HL-60/S4 (cell line): Measurements from ENCODE around the gene SLC8A1.

Experiments
- in situ Hi-C: fragments of 300-500 bp; cut with MboI; formaldehyde crosslinking; loops from 2 replicates; pipeline ENCODE4 v1.14.3; 2022; ENCODE audit warnings: low sequenced_read_pairs

The SLC8A1 gene

DNA sequence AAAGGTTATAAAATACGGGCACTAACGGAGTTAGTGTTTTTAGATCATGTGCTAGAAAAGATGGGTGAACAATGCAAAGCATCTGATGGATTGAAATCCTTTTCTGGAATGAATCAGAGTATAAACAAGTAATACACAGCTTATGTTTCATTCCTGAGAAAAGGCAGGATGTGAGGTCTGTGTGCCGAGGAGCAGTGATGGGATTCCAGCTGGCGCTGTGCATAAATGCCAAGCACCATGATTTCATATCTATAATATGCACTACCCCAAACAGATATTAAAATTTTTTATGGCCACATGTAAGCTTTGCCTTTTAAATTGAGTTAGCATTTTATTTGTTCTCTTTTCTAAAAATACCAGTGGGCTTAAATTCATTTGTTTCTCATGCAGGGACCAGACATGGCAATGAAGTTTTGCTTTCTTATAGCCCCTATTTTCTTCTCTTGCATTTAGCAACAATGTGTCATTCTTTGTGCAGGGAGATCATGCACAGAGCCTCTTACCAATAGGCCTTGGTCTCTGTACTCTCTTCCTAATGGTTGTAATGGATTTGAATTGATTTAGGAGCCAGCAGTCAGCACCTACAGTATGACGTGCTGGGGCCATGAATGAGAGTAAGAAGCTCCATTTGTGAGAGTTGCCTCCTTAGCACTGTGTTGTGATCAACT lies 323.9 kb downstream of the SLC8A1 start:
- in situ Hi-C loops = no loop called here

DNA sequence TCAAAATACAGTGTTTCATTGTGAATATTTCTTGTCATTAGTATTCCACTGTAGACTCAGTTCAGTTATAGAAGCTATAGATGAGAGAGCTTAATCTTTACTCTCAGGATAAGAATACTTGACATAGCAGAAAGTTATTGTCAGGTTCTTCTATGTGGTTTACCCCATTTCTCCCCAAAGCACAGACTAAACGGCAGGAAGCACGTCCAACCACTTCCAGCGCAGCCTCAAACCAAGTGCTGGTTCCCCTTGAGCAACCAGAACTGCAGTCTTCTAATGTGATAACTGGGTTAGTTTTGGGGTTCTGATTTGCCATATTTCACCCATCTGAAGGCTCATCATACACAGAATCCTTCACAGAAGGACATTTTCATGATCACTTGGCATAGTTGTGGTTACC lies 324.7 kb downstream of the SLC8A1 start:
- in situ Hi-C loops = no loop called here

DNA sequence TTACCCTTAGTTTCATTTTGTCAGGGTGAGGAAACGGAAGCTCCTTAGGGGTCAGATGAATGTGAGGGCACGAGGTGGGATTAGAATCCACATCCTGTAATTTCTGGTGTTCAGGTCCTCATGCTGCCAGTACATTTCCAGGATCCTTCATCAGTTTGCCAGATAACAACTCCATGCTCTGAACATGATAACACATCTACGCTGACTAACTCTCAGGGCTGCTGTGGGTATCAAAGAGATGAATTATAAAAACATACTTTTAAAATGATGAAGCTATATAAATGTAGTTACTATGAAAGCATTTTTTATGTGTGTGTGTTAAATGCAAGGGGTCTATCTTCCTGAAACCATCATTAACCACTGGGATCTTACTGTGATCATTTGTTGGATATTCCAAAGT lies 325.9 kb downstream of the SLC8A1 start:
- in situ Hi-C loops = no loop called here

GRCh38 chr2:40123746-40124145 lies 328.1 kb downstream of the SLC8A1 start:
- in situ Hi-C loops = no loop called here

GRCh38 chr2:40123326-40123725 lies 328.6 kb downstream of the SLC8A1 start:
- in situ Hi-C loops = no loop called here

DNA sequence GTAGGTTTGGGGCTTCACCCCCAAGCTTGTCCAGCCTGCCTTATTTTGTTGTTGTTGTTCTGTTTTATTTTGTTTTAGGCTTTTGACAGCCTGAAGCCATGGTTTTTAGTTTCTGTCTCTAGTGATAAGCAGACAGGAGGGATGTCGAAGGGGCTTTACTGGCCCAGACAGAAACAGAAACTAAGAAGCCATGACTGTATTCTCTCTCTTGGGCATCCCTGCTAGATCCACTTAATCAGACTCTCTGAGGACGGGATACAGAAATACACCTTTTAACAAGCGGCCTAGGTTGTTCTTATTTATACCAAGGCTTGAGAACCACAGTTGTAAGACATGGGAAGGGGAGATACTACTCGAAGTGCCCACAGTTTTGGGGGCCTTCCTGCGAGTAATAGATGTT lies 330.9 kb downstream of the SLC8A1 start:
- in situ Hi-C loops = no loop called here

DNA sequence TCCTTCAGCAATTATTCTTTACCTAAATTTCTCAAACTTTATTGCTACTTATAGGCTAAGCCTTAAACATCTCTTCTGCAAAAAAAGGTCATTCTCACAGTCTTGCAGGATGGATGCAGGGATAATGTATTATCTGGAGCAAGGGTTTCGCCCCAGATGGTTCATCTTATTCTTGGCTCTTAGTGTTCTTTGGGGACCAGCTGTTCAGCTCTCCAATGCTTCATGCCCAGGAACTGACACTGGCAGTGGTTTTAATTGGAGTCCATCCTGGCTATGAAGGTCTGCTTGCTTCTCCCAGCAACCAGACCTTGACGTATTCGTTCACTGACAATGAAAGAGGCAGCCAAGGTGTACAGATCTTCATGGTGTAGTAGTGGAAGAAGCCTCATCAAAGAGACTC lies 331.9 kb downstream of the SLC8A1 start:
- in situ Hi-C loops = no loop called here

GRCh38 chr2:40118622-40119021 lies 333.3 kb downstream of the SLC8A1 start:
- in situ Hi-C loops = no loop called here

DNA sequence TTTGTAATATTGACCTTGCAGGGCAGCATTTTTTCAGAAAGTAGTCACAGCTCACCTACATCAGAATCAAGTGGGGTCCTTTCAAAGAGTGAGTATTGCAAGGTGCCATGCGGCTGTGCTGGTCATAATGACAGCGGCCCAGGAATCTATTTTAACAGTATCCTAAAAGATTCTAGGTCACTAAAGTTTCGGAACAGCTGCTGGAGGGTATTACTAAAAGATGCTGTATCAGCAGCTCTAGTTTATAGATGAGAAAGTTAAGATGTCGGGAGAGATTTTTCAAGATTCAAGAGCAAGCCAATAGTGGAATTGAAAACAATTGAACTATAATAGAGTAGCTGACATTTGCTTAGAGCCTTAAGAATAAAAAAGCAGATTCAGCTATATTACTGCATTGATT lies 336.0 kb downstream of the SLC8A1 start:
- in situ Hi-C loops = no loop called here

DNA sequence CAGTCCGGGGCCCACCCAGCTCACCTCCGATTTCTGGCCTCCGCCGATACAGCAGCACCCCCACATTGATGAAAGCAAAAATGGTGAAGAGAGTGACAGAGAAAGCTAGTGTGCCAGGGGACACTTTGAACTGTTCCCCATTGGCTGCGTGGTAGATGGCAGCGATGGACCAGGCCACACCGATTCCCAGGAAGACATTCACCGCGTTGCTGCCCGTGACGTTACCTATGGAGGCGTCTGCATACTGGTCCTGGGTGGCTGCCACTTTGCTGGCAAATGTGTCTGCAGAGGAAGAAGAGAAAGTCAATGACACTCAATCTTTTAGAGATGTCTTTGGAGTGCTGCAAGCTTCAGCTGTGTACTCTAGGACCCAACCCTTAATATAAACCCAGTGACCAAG lies 336.5 kb downstream of the SLC8A1 start:
- in situ Hi-C loops = no loop called here

- in situ Hi-C loops = no loop called here
Measured at GRCh38 chr2:40113997-40114396, 337.9 kb downstream of the SLC8A1 start.

DNA sequence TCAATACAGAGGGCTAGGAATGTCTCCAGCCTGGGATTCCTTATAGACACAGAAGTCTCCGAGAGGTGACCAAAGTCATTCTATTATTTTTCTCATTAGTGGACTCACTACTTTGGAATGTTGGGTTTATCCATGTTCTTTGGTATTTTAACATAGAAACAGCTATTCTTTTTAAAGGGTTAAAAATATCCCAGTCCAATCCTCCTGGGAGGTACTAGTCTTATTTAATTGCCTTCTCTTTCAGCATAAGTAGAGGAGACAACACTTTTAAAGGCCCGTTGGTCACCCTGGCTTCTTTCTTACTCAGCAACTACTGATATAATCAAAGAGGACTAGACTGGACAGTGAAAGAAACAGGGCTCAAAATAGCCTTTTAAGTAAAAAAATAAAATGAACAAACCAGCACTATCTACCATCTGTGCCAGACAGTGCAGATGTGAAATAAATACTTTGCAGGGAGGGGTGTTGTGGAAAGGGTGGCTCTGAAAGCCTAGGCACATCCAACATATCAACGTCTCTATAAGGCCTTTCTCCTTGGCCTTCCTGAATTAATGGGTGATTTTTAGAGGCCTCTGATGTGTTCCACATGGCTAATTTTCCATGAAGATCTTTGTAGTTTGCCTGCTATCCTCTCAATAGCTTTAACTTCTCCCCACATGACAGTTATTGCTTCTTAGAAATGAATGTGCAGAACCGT lies 338.5 kb downstream of the SLC8A1 start:
- in situ Hi-C loops = no loop called here

GRCh38 chr2:40109381-40109780 lies 342.5 kb downstream of the SLC8A1 start:
- in situ Hi-C loops = no loop called here

DNA sequence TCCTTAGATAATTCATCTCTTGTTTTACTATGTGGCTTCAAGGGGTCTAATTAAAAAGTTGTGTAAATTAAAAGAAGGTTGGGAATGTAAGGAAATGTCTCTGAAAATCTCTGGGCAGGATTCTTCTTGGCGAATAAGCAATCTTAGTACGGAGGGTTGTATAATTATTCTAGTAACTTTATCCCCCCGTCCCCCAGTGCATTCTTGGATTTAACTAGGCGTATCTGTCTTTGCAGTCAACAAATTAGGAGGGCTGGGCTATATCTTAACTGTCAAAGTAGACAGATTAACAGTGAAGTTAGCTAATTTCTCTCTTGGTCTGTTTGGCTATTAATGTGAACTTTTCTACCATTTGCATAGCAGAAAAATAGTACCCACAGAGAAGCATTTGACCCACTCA lies 343.0 kb downstream of the SLC8A1 start:
- in situ Hi-C loops = no loop called here

DNA sequence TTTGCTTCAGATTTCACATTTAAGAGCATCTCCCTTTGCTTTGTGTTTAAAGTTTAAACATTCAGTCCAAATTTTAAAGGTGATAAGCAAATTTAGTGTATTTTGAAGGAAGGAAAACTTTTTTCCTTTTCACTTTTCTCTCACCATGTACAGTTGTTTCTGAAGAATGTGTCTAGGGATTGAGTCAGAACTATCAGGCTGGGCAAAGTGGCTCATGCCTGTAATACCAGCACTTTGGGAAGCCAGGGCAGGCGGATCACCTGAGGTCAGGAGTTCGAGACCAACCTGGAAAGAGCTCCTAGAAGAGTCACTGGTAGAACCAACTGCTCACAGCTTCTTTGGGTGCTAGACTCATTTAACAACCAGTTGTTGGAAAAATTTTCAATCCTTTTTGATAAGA lies 345.8 kb downstream of the SLC8A1 start:
- in situ Hi-C loops = no loop called here

DNA sequence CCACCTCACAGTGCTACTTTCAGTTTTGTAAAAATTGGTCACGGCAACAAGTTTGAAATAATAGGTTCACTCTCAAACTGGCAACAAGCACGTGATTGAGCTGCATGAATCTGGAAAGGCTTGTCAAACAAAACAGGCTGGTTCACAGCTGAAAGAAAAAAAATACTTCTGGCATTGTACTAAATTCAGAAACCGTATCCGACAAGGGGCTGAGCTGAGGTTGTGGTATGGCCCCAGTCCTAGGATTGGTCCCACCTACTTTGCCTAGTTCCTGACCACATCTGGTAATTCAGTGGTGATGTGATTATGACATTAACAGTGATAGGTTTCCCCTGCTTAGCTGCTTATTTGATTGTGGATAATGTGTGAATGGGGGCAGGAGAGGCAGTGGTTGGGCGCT lies 346.3 kb downstream of the SLC8A1 start:
- in situ Hi-C loops = no loop called here

GRCh38 chr2:40103590-40103989 lies 348.3 kb downstream of the SLC8A1 start:
- in situ Hi-C loops = no loop called here

DNA sequence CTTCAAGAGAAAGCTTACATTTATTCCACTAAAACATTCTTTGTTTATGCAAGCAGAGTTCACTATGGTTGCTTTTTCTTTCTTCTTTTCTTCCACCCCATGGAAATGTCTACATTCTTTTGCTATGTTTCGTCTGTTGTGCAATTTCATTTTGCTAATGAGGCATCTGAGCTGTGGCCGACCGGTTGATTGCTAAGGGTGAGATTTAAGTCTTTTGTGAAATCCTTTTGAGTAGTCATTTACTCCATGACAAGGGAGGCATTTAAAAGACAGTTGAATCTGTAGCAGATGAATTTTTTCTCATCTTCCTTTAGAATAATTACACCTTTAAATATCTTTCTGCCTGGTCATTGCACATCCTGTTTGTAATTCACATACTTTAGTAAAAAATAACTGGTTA lies 348.7 kb downstream of the SLC8A1 start:
- in situ Hi-C loops = no loop called here

GRCh38 chr2:40102447-40102846 lies 349.4 kb downstream of the SLC8A1 start:
- in situ Hi-C loops = no loop called here

GRCh38 chr2:40101131-40101575 lies 350.7 kb downstream of the SLC8A1 start:
- in situ Hi-C loops = no loop called here

GRCh38 chr2:40100676-40101075 lies 351.2 kb downstream of the SLC8A1 start:
- in situ Hi-C loops = no loop called here

DNA sequence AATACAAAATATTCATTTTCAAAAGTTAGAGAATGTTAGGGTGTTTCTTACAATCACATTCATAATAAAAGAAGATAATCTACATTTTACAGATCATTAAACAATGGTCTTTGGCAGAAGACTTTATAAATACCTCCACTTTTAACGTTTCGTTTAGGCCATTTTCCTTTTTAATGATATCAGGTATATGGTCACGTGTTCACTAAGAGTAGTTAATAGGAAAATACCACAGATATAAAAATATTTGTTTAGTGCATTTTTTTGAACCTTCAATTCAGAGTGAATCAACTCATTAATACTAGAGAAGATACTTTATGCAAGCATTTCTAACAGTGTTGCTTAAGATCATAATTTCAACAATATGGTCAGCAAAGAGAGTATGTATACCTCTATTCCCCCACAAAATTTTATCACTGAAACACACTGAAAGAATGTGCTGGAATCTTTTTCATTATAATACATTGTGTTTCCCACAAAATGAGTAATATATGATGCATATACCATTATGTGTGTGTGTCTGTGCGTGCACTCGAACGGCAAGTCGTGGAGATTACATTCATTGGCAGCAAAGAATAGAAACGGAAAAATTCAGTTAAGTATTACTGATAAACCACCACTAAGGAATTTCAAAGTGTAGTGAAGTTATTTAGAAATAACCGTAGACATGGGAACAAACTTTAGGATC lies 353.0 kb downstream of the SLC8A1 start:
- in situ Hi-C loops = no loop called here
